ENCODE results near the gene SBF2. TPM values are rescaled to one million over a fixed set of nuclear protein-coding genes. Genes with fewer than 3 reads are reported as not detected.

Gene SBF2
- total RNA-seq, 1 donor: 61.2 TPM

DNA sequence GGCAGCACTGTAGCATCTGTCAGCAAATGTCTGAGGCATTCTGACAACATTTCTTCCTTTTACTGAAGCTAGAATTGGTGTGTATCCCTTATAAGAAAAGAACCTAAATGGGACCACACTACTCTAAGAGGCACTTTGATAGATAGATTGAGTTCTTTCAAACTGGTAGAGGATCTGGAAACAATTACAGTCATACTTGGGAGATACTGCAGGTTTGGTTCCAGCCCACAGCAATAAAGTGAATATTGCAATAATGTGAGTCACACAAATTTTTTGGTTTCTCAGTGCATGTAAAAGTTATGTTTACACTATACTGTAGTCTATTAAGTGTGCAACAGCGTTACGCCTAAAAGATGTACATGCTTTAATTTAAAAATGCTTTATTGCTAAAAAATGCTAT, 96.9 kb downstream of the SBF2 start:
- H3K79me2 ChIP-seq (ENCODE audit: insufficient read depth, low read length): peaks cover 52% of the 10 kb centered on the region

DNA sequence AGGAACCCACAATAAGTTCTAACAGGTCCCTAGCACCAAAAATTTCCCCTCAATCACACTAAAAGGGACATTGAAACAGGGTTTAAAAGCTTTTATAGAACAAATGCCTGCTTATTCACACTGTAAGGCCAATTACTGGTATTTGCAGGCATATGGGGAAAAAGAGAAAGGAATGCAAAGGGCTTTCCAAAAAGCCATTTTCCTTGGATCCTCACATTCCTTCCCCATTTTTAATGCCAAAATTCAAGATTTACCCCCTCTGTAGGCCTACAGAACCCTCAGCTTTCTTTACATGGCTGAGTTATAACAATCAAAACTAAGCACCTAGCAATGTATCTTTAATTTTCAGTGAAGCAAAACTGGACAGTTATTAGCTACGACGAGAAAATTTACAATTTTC, 102.0 kb downstream of the SBF2 start:
- Histone ChIP-seq H3K27ac (ENCODE audit: low read depth, low read length) (peak overlapping the region; percentile 32), H3K36me3 (ENCODE audit: insufficient read depth, low read length) (no peaks in the 10 kb centered on the region), H3K4me3 (ENCODE audit: insufficient read depth, low read length) (no peak overlapping the region), H2AFZ (ENCODE audit: low read length) (no peak overlapping the region), H3K79me2 (ENCODE audit: insufficient read depth, low read length) (peaks cover 25% of the 10 kb centered on the region), H3K4me2 (ENCODE audit: insufficient read depth, low read length) (no peak overlapping the region), H3K4me1 (ENCODE audit: insufficient read depth, low read length) (peaks cover 10% of the 10 kb centered on the region), H3K9me3 (ENCODE audit: low read depth, low read length) (no peaks in the 10 kb centered on the region), H3K27me3 (ENCODE audit: insufficient read depth, low read length) (no peaks in the 10 kb centered on the region), H4K20me1 (ENCODE audit: insufficient read depth, low read length) (no peaks in the 10 kb centered on the region)
- TF ChIP-seq, protein P1, sequence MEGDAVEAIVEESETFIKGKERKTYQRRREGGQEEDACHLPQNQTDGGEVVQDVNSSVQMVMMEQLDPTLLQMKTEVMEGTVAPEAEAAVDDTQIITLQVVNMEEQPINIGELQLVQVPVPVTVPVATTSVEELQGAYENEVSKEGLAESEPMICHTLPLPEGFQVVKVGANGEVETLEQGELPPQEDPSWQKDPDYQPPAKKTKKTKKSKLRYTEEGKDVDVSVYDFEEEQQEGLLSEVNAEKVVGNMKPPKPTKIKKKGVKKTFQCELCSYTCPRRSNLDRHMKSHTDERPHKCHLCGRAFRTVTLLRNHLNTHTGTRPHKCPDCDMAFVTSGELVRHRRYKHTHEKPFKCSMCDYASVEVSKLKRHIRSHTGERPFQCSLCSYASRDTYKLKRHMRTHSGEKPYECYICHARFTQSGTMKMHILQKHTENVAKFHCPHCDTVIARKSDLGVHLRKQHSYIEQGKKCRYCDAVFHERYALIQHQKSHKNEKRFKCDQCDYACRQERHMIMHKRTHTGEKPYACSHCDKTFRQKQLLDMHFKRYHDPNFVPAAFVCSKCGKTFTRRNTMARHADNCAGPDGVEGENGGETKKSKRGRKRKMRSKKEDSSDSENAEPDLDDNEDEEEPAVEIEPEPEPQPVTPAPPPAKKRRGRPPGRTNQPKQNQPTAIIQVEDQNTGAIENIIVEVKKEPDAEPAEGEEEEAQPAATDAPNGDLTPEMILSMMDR (IDR thresholded peaks at IDR 0.05; ENCODE audit: extremely low read depth, low read depth, low read length): no peak
- no peak for DNase-seq (ENCODE audit: insufficient read length, low spot score, missing footprints)

More for the DNA sequence above, 96.9 kb downstream of the SBF2 start:
- Histone ChIP-seq H3K4me2 (ENCODE audit: insufficient read depth, low read length) (peak overlapping the region; percentile 42), H3K9me3 (ENCODE audit: low read depth, low read length) (peaks cover 4% of the 10 kb centered on the region), H3K27me3 (ENCODE audit: insufficient read depth, low read length) (no peaks in the 10 kb centered on the region), H4K20me1 (ENCODE audit: insufficient read depth, low read length) (no peaks in the 10 kb centered on the region), H3K27ac (ENCODE audit: low read depth, low read length) (no peak overlapping the region), H3K4me3 (ENCODE audit: insufficient read depth, low read length) (no peak overlapping the region), H3K36me3 (ENCODE audit: insufficient read depth, low read length) (no peaks in the 10 kb centered on the region), H3K4me1 (ENCODE audit: insufficient read depth, low read length) (peaks cover 25% of the 10 kb centered on the region), H2AFZ (ENCODE audit: low read length) (no peak overlapping the region)
- DNase-seq (ENCODE audit: insufficient read length, low spot score, missing footprints): peak; percentile 34
- TF ChIP-seq, protein P1 (IDR thresholded peaks at IDR 0.05; ENCODE audit: extremely low read depth, low read depth, low read length): no peak

DNA sequence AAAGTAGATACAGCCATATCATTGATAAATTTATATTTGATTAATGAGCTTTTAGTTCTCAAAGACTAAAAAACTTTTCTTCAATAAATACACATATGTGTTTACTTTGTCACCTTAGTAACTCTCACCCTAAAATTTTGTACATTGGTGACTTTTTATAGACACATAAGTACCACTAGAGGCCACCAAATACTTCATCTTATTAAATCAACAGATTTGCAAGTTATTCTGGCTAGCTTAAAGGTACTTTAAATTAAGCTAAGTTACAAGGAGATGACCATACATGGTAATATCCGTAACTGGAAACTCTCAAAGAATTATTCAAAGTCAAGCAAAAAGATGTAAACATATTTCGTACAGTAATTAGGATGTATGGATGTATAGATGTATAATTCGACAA, 112.2 kb downstream of the SBF2 start:
- Histone ChIP-seq H3K4me1 (ENCODE audit: insufficient read depth, low read length) (no peaks in the 10 kb centered on the region), H3K4me2 (ENCODE audit: insufficient read depth, low read length) (no peak overlapping the region), H3K27ac (ENCODE audit: low read depth, low read length) (peak overlapping the region; percentile 8), H4K20me1 (ENCODE audit: insufficient read depth, low read length) (no peaks in the 10 kb centered on the region), H3K27me3 (ENCODE audit: insufficient read depth, low read length) (no peaks in the 10 kb centered on the region), H3K79me2 (ENCODE audit: insufficient read depth, low read length) (peaks cover 7% of the 10 kb centered on the region), H3K4me3 (ENCODE audit: insufficient read depth, low read length) (no peak overlapping the region), H2AFZ (ENCODE audit: low read length) (no peak overlapping the region), H3K9me3 (ENCODE audit: low read depth, low read length) (no peaks in the 10 kb centered on the region), H3K36me3 (ENCODE audit: insufficient read depth, low read length) (no peaks in the 10 kb centered on the region)
- TF ChIP-seq, protein P1 (IDR thresholded peaks at IDR 0.05; ENCODE audit: extremely low read depth, low read depth, low read length): peak; percentile 50
- DNase-seq (ENCODE audit: insufficient read length, low spot score, missing footprints): no peak

DNA sequence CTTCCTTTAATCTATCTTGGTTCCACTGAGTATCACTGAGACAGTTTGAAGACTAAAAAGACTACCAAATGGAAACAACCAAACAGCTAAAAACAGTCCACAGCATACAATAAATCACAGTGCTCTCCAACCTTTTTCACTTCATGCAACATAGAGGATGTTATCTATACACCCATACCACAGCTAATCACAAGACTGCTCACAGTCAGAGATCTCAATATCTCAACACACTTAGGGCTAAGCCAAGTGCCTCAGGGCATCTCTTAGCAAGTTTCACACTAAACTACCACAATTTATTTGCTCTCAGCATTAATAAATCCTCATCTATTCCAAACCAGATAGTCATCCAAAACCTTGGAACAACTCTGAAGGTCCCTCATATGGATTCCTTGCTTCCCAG, 129.4 kb downstream of the SBF2 start:
- Histone ChIP-seq H3K4me2 (ENCODE audit: insufficient read depth, low read length) (no peak overlapping the region), H3K4me3 (ENCODE audit: insufficient read depth, low read length) (no peak overlapping the region), H2AFZ (ENCODE audit: low read length) (no peak overlapping the region), H3K27me3 (ENCODE audit: insufficient read depth, low read length) (no peaks in the 10 kb centered on the region), H3K4me1 (ENCODE audit: insufficient read depth, low read length) (peaks cover 5% of the 10 kb centered on the region), H3K9me3 (ENCODE audit: low read depth, low read length) (no peaks in the 10 kb centered on the region), H3K27ac (ENCODE audit: low read depth, low read length) (no peak overlapping the region), H3K36me3 (ENCODE audit: insufficient read depth, low read length) (no peaks in the 10 kb centered on the region), H3K79me2 (ENCODE audit: insufficient read depth, low read length) (peaks cover 39% of the 10 kb centered on the region), H4K20me1 (ENCODE audit: insufficient read depth, low read length) (peaks cover 7% of the 10 kb centered on the region)
- TF ChIP-seq, protein P1 (IDR thresholded peaks at IDR 0.05; ENCODE audit: extremely low read depth, low read depth, low read length): no peak
- DNase-seq (ENCODE audit: insufficient read length, low spot score, missing footprints): no peak

All from osteoblast (primary cell).